ENCODE data around the gene APBB2. TPM values are rescaled to one million over a fixed set of nuclear protein-coding genes. Genes with fewer than 3 reads are reported as not detected.

The APBB2 gene
- total and polyA plus RNA-seq, 2 of the 8 experiments (the other 6 are each of a cell fraction or from before 2014, with no cell fraction given): 58.7 to 59.4 TPM

DNA sequence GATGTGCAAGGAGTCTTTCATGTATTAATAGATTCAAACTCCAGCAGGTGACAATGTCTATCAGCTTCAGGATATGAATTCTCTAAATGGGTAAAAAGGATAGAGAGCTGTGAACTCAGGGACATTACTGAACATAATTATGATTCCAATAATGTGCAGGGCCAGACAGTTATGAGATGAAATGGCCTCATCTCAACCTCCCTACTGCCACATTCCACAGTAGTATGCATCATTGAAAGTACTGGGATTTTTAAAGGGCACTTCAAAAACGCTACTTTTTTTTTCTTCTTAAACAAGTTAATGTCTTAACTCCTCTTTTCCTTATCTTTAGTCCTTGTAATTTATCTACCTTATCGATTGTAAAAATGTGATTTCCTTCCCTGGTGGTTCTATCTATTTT lies 202.0 kb downstream of the APBB2 start:
- peaks cover 0 to 5% (median 0%) of the 10 kb centered on the region in 4 experiments; a peak in 2 of 7 replicates for H3K4me1 ChIP-seq (replicated peaks in 1 of 4; ENCODE audit: control insufficient read depth in 3 of 4, insufficient read depth in 4 of 4, low read length in 3 of 4)
- POLR2A ChIA-PET (ENCODE audit: partially characterized antibody): interaction anchor here (0.9 to 1.3 kb wide), 2 partner anchors 33 to 204 kb away, joined by 3 to 4 read pairs; no protein-coding TSS in a partner anchor
- no peak overlapping the region for H3K4me2 ChIP-seq (ENCODE audit: insufficient read depth in 1 of 2, low read depth in 2 of 2, low read length in 2 of 2)
- no peak overlapping the region for H2BK15ac ChIP-seq (ENCODE audit: low read length)
- H3K27me3 ChIP-seq (replicated peaks in 1 of 4; ENCODE audit: control insufficient read depth in 3 of 4, extremely low read depth in 1 of 4, insufficient read depth in 3 of 4, low read length in 3 of 4): no peaks in the 10 kb centered on the region
- H3K56ac ChIP-seq (replicated peaks; ENCODE audit: insufficient read length, low read depth, low read length): no peak overlapping the region
- DNase-seq (ENCODE audit: low read depth in 1 of 2, low spot score in 2 of 2) (no peak), FAIRE-seq (no peak)
- no peak overlapping the region for H4K5ac ChIP-seq (ENCODE audit: insufficient read length, low read depth, low read length)
- no peak for TF ChIP-seq SIN3A (conservative IDR thresholded peaks at IDR 0.05 in 1 of 2, IDR thresholded peaks at IDR 0.05 in 1 of 2; ENCODE audit: low read depth in 1 of 2, low read length in 2 of 2)
- TF ChIP-seq POU5F1 (IDR thresholded peaks at IDR 0.05; ENCODE audit: low read depth, low read length): no peak
- no peak for TF ChIP-seq EGR1 (IDR thresholded peaks at IDR 0.05; ENCODE audit: borderline replicate concordance, low read depth, low read length)
- no peak for TF ChIP-seq RBBP5 (IDR thresholded peaks at IDR 0.05; ENCODE audit: borderline replicate concordance, low read depth, low read length)
- no peak overlapping the region for H2AK5ac ChIP-seq (ENCODE audit: low read depth, low read length)
- no peak overlapping the region for H2BK120ac ChIP-seq (replicated peaks; ENCODE audit: low read depth, low read length)
- no peaks in the 10 kb centered on the region for H3K23me2 ChIP-seq (ENCODE audit: low read depth, low read length)
- no peak overlapping the region for H3K4me3 ChIP-seq (ENCODE audit: extremely low read depth in 1 of 4, insufficient read depth in 2 of 4, low read depth in 3 of 4, low read length in 4 of 4)
- H3K79me1 ChIP-seq (ENCODE audit: low read depth, low read length): no peaks in the 10 kb centered on the region; the same call in 1 of the 2 replicates
- H4K8ac ChIP-seq (ENCODE audit: extremely low read depth, insufficient read depth, low read length): no peak overlapping the region
- no peak overlapping the region for H3K4ac ChIP-seq (replicated peaks; ENCODE audit: insufficient read length, low read depth, low read length)
- H2BK5ac ChIP-seq (ENCODE audit: low read depth, low read length): no peak overlapping the region
- no peaks in the 10 kb centered on the region for H4K20me1 ChIP-seq (replicated peaks in 1 of 2; ENCODE audit: control insufficient read depth in 1 of 2, insufficient read depth in 2 of 2, low read length in 2 of 2)
- WGBS, 2 experiments (ENCODE audit: extremely low coverage in 1 of 2, insufficient coverage in 1 of 2, insufficient read length in 1 of 2, insufficient replicate concordance in 2 of 2, low coverage in 1 of 2, low lambda C conversion rate in 2 of 2, missing lambda C conversion rate in 1 of 2): 89% methylated on average over 2 of the region's 2 CpGs; no CpG with 5 or more reads in 1 of the 2 experiments
- H2BK12ac ChIP-seq (ENCODE audit: low read depth, low read length): no peak overlapping the region
- H3K9ac ChIP-seq (replicated peaks in 1 of 4; ENCODE audit: extremely low read depth in 1 of 4, low read depth in 3 of 4, low read length in 3 of 4): no peak overlapping the region
- no peak overlapping the region for H2BK20ac ChIP-seq (ENCODE audit: low read length)
- H3K14ac ChIP-seq (ENCODE audit: insufficient read length): no peak overlapping the region
- no peaks in the 10 kb centered on the region for H3K36me3 ChIP-seq (ENCODE audit: control insufficient read depth in 2 of 4, insufficient read depth in 4 of 4, low read length in 3 of 4)
- H3K27ac ChIP-seq (ENCODE audit: low read depth, low read length): no peak overlapping the region
- CTCF ChIA-PET (ENCODE audit: partially characterized antibody): interaction anchor here (0.9 to 2.0 kb wide), 6 partner anchors 10 to 202 kb away, joined by 3 to 8 read pairs (median 4); partner anchors contain the start of gene APBB2
- no peak overlapping the region for H3K18ac ChIP-seq (ENCODE audit: extremely low read depth, low read length)
- H2AFZ ChIP-seq (ENCODE audit: low read length): no peak overlapping the region
- H3K79me2 ChIP-seq (ENCODE audit: control insufficient read depth in 1 of 2, insufficient read depth in 2 of 2, low read length in 2 of 2): no peaks in the 10 kb centered on the region
- no peak overlapping the region for H3K23ac ChIP-seq (ENCODE audit: insufficient read length)
- H4K91ac ChIP-seq (replicated peaks; ENCODE audit: insufficient read length, low read length): no peak overlapping the region
- no peaks in the 10 kb centered on the region for H3K9me3 ChIP-seq (ENCODE audit: insufficient read depth in 2 of 2, low read depth in 1 of 2, low read length in 1 of 2)

Measured in H1 (cell line).